Mucosa of stomach (tissue), 1 donor: ENCODE measurements around the gene KRT83.

ENCODE experiments used
- H3K27me3 ChIP-seq: one replicate; pipeline ENCODE4 v1.7.0; 2013; ENCODE audit warnings: mild to moderate bottlenecking, low read length; ENCODE audit not compliant: control insufficient read depth, insufficient read depth
- H3K36me3 ChIP-seq: one replicate; pipeline ENCODE4 v1.7.0; 2013; ENCODE audit warnings: low read length; ENCODE audit not compliant: control insufficient read depth, insufficient read depth
- H3K4me1 ChIP-seq: one replicate; pipeline ENCODE4 v1.7.0; 2013; ENCODE audit warnings: mild to moderate bottlenecking, low read length; ENCODE audit not compliant: control insufficient read depth, insufficient read depth
- H3K4me3 ChIP-seq: one replicate; pipeline ENCODE4 v1.7.0; 2013; ENCODE audit warnings: low read length
- H3K9ac ChIP-seq: one replicate; pipeline ENCODE4 v1.7.0; 2013; ENCODE audit warnings: mild to moderate bottlenecking, low read length, moderate library complexity
- H3K9me3 ChIP-seq: one replicate; pipeline ENCODE4 v1.7.0; 2013; ENCODE audit warnings: mild to moderate bottlenecking, low read length, moderate library complexity; ENCODE audit not compliant: control insufficient read depth
- donor health status: Pancreatic carcinoma.

Gene KRT83

GRCh38 chr12:52320784-52321400 is at the start of gene KRT83:
KRT83 (minus strand) TSS chr12:52321398; CDS start chr12:52321335, 63 bp downstream.
- Histone ChIP-seq H3K36me3 (no peaks in the 10 kb centered on the region), H3K4me1 (no peaks in the 10 kb centered on the region), H3K9ac (no peak within 1 kb of the TSS), H3K4me3 (no peak within 1 kb of the TSS), H3K27me3 (peaks cover 21% of the 10 kb centered on the region), H3K9me3 (no peaks in the 10 kb centered on the region)

- no peak overlapping the region for H3K4me3 ChIP-seq
- H3K4me1 ChIP-seq, result peaks cover 5% of the 10 kb centered on the region
- no peaks in the 10 kb centered on the region for H3K27me3 ChIP-seq
- H3K9me3 ChIP-seq, result no peaks in the 10 kb centered on the region
- H3K36me3 ChIP-seq, result no peaks in the 10 kb centered on the region
- no peak overlapping the region for H3K9ac ChIP-seq
Observed at GRCh38 chr12:52369809-52370208, 48.6 kb upstream of the KRT83 start.

GRCh38 chr12:52369211-52369610 is 48.0 kb upstream of the KRT83 start:
- Histone ChIP-seq H3K27me3 (no peaks in the 10 kb centered on the region), H3K4me3 (no peak overlapping the region), H3K9ac (no peak overlapping the region), H3K36me3 (no peaks in the 10 kb centered on the region), H3K4me1 (peaks cover 5% of the 10 kb centered on the region), H3K9me3 (no peaks in the 10 kb centered on the region)

GRCh38 chr12:52368508-52368907 is 47.3 kb upstream of the KRT83 start:
- no peak overlapping the region for H3K9ac ChIP-seq
- no peaks in the 10 kb centered on the region for H3K27me3 ChIP-seq
- no peaks in the 10 kb centered on the region for H3K9me3 ChIP-seq
- peaks cover 5% of the 10 kb centered on the region for H3K4me1 ChIP-seq
- H3K36me3 ChIP-seq, result no peaks in the 10 kb centered on the region
- H3K4me3 ChIP-seq, result no peak overlapping the region

- Histone ChIP-seq H3K27me3 (no peaks in the 10 kb centered on the region), H3K9me3 (no peaks in the 10 kb centered on the region), H3K4me1 (peaks cover 5% of the 10 kb centered on the region), H3K9ac (no peak overlapping the region), H3K4me3 (no peak overlapping the region), H3K36me3 (no peaks in the 10 kb centered on the region)
Observed at GRCh38 chr12:52367876-52368275, 46.7 kb upstream of the KRT83 start.

- no peaks in the 10 kb centered on the region for H3K36me3 ChIP-seq
- no peaks in the 10 kb centered on the region for H3K9me3 ChIP-seq
- H3K27me3 ChIP-seq, result no peaks in the 10 kb centered on the region
- peaks cover 5% of the 10 kb centered on the region for H3K4me1 ChIP-seq
- H3K9ac ChIP-seq, result no peak within 1 kb of the TSS
- H3K4me3 ChIP-seq, result no peak within 1 kb of the TSS
Observed at GRCh38 chr12:52366738-52367485, 45.7 kb upstream of the KRT83 start, which contains the start of gene KRT85. KRT85 (minus strand) TSS chr12:52367481; CDS start chr12:52367405, 76 bp downstream.

- H3K36me3 ChIP-seq, result no peaks in the 10 kb centered on the region
- H3K4me1 ChIP-seq, result peaks cover 8% of the 10 kb centered on the region
- no peaks in the 10 kb centered on the region for H3K9me3 ChIP-seq
- H3K27me3 ChIP-seq, result no peaks in the 10 kb centered on the region
- no peak overlapping the region for H3K9ac ChIP-seq
- no peak overlapping the region for H3K4me3 ChIP-seq
Observed at GRCh38 chr12:52364901-52365489, 43.8 kb upstream of the KRT83 start.

- no peaks in the 10 kb centered on the region for H3K27me3 ChIP-seq
- peaks cover 10% of the 10 kb centered on the region for H3K4me1 ChIP-seq
- H3K9me3 ChIP-seq, result no peaks in the 10 kb centered on the region
- H3K4me3 ChIP-seq, result no peak overlapping the region
- no peaks in the 10 kb centered on the region for H3K36me3 ChIP-seq
- H3K9ac ChIP-seq, result no peak overlapping the region
Observed at GRCh38 chr12:52364061-52364460, 42.9 kb upstream of the KRT83 start.

- Histone ChIP-seq H3K9ac (no peak overlapping the region), H3K4me3 (no peak overlapping the region), H3K4me1 (peaks cover 10% of the 10 kb centered on the region), H3K36me3 (no peaks in the 10 kb centered on the region), H3K9me3 (no peaks in the 10 kb centered on the region), H3K27me3 (no peaks in the 10 kb centered on the region)
Observed at GRCh38 chr12:52363111-52363679, 42.0 kb upstream of the KRT83 start.

GRCh38 chr12:52362118-52362726 is 41.0 kb upstream of the KRT83 start:
- Histone ChIP-seq H3K9me3 (no peaks in the 10 kb centered on the region), H3K27me3 (no peaks in the 10 kb centered on the region), H3K9ac (no peak overlapping the region), H3K4me1 (peaks cover 10% of the 10 kb centered on the region), H3K4me3 (no peak overlapping the region), H3K36me3 (no peaks in the 10 kb centered on the region)

- peaks cover 10% of the 10 kb centered on the region for H3K4me1 ChIP-seq
- H3K27me3 ChIP-seq, result no peaks in the 10 kb centered on the region
- H3K4me3 ChIP-seq, result no peak overlapping the region
- H3K36me3 ChIP-seq, result no peaks in the 10 kb centered on the region
- no peak overlapping the region for H3K9ac ChIP-seq
- no peaks in the 10 kb centered on the region for H3K9me3 ChIP-seq
Observed at GRCh38 chr12:52361553-52361952, 40.4 kb upstream of the KRT83 start.
